Measurements from ENCODE around the gene EEFSEC. TPM values are rescaled to one million over a fixed set of nuclear protein-coding genes. Genes with fewer than 3 reads are reported as not detected.

EEFSEC gene
- total RNA-seq, 1 donor from 2014 or later: 18.7 TPM

GRCh38 chr3:128160661-128161060 is 7.4 kb downstream of the EEFSEC start:
- Mint-ChIP-seq H3K27me3 (ENCODE audit: insufficient read depth) (no peaks in the 10 kb centered on the region), H3K4me1 (ENCODE audit: low read depth) (peaks cover 4% of the 10 kb centered on the region), H3K36me3 (ENCODE audit: low read depth) (peaks cover 8% of the 10 kb centered on the region), H3K9me3 (no peaks in the 10 kb centered on the region), H3K4me3 (no peak overlapping the region), H3K27ac (no peak overlapping the region)
- no peak for DNase-seq (ENCODE audit: low spot score)
- intact Hi-C loops (cut with micrococcal nuclease): no loop called here

GRCh38 chr3:128163432-128163831 is 10.2 kb downstream of the EEFSEC start:
- Mint-ChIP-seq H3K4me3 (no peak overlapping the region), H3K36me3 (ENCODE audit: low read depth) (peaks cover 10% of the 10 kb centered on the region), H3K27me3 (ENCODE audit: insufficient read depth) (no peaks in the 10 kb centered on the region), H3K27ac (no peak overlapping the region), H3K4me1 (ENCODE audit: low read depth) (no peaks in the 10 kb centered on the region), H3K9me3 (no peaks in the 10 kb centered on the region)
- DNase-seq (ENCODE audit: low spot score): no peak
- intact Hi-C loops (cut with micrococcal nuclease): no loop called here

GRCh38 chr3:128166971-128167453 is 13.7 kb downstream of the EEFSEC start:
- no peak overlapping the region for H3K4me3 Mint-ChIP-seq
- no peaks in the 10 kb centered on the region for H3K27me3 Mint-ChIP-seq (ENCODE audit: insufficient read depth)
- no peaks in the 10 kb centered on the region for H3K9me3 Mint-ChIP-seq
- no peak overlapping the region for H3K27ac Mint-ChIP-seq
- intact Hi-C loops (cut with micrococcal nuclease): no loop called here
- peaks cover 4% of the 10 kb centered on the region for H3K36me3 Mint-ChIP-seq (ENCODE audit: low read depth)
- H3K4me1 Mint-ChIP-seq (ENCODE audit: low read depth): no peaks in the 10 kb centered on the region
- no peak for DNase-seq (ENCODE audit: low spot score)

- DNase-seq (ENCODE audit: low spot score): no peak
- H3K27ac Mint-ChIP-seq: no peak overlapping the region
Observed at GRCh38 chr3:128167646-128167972, 14.3 kb downstream of the EEFSEC start.

GRCh38 chr3:128167973-128168674 is 14.8 kb downstream of the EEFSEC start:
- H3K9me3 Mint-ChIP-seq: no peaks in the 10 kb centered on the region
- H3K4me3 Mint-ChIP-seq: no peak overlapping the region
- no peak for DNase-seq (ENCODE audit: low spot score)
- H3K27ac Mint-ChIP-seq: no peak overlapping the region
- H3K27me3 Mint-ChIP-seq (ENCODE audit: insufficient read depth): no peaks in the 10 kb centered on the region
- peaks cover 3% of the 10 kb centered on the region for H3K36me3 Mint-ChIP-seq (ENCODE audit: low read depth)
- intact Hi-C loops (cut with micrococcal nuclease): no loop called here
- H3K4me1 Mint-ChIP-seq (ENCODE audit: low read depth): no peaks in the 10 kb centered on the region

More at GRCh38 chr3:128167646-128167972, 14.3 kb downstream of the EEFSEC start:
- Mint-ChIP-seq H3K4me1 (ENCODE audit: low read depth) (no peaks in the 10 kb centered on the region), H3K4me3 (no peak overlapping the region), H3K36me3 (ENCODE audit: low read depth) (peaks cover 3% of the 10 kb centered on the region), H3K27me3 (ENCODE audit: insufficient read depth) (no peaks in the 10 kb centered on the region), H3K9me3 (no peaks in the 10 kb centered on the region)
- intact Hi-C loops (cut with micrococcal nuclease): no loop called here

- intact Hi-C loops (cut with micrococcal nuclease): no loop called here
- Mint-ChIP-seq H3K4me1 (ENCODE audit: low read depth) (no peaks in the 10 kb centered on the region), H3K27ac (no peak overlapping the region), H3K4me3 (no peak overlapping the region), H3K9me3 (no peaks in the 10 kb centered on the region), H3K36me3 (ENCODE audit: low read depth) (peaks cover 3% of the 10 kb centered on the region), H3K27me3 (ENCODE audit: insufficient read depth) (no peaks in the 10 kb centered on the region)
- DNase-seq (ENCODE audit: low spot score): no peak
Observed at GRCh38 chr3:128168836-128169235, 15.6 kb downstream of the EEFSEC start.

GRCh38 chr3:128170866-128171516 is 17.7 kb downstream of the EEFSEC start:
- Mint-ChIP-seq H3K36me3 (ENCODE audit: low read depth) (peaks cover 3% of the 10 kb centered on the region), H3K4me1 (ENCODE audit: low read depth) (peaks cover 5% of the 10 kb centered on the region), H3K27ac (no peak overlapping the region), H3K9me3 (no peaks in the 10 kb centered on the region), H3K27me3 (ENCODE audit: insufficient read depth) (no peaks in the 10 kb centered on the region), H3K4me3 (no peak overlapping the region)
- intact Hi-C loops (cut with micrococcal nuclease): no loop called here
- DNase-seq (ENCODE audit: low spot score): no peak

- Mint-ChIP-seq H3K27me3 (ENCODE audit: insufficient read depth) (no peaks in the 10 kb centered on the region), H3K36me3 (ENCODE audit: low read depth) (no peaks in the 10 kb centered on the region), H3K4me1 (ENCODE audit: low read depth) (peaks cover 5% of the 10 kb centered on the region), H3K9me3 (no peaks in the 10 kb centered on the region), H3K4me3 (no peak overlapping the region), H3K27ac (no peak overlapping the region)
- no peak for DNase-seq (ENCODE audit: low spot score)
- intact Hi-C loops (cut with micrococcal nuclease): no loop called here
Observed at GRCh38 chr3:128173200-128173599, 19.9 kb downstream of the EEFSEC start.

GRCh38 chr3:128173849-128174248 is 20.6 kb downstream of the EEFSEC start:
- intact Hi-C loops (cut with micrococcal nuclease): no loop called here
- Mint-ChIP-seq H3K4me3 (no peak overlapping the region), H3K27ac (no peak overlapping the region), H3K4me1 (ENCODE audit: low read depth) (peaks cover 7% of the 10 kb centered on the region), H3K27me3 (ENCODE audit: insufficient read depth) (no peaks in the 10 kb centered on the region), H3K9me3 (no peaks in the 10 kb centered on the region), H3K36me3 (ENCODE audit: low read depth) (no peaks in the 10 kb centered on the region)
- no peak for DNase-seq (ENCODE audit: low spot score)

GRCh38 chr3:128174675-128175590 is 21.7 kb downstream of the EEFSEC start:
- H3K27ac Mint-ChIP-seq: no peak overlapping the region
- intact Hi-C loops (cut with micrococcal nuclease): no loop called here

GRCh38 chr3:128175768-128176167 is 22.5 kb downstream of the EEFSEC start:
- no peaks in the 10 kb centered on the region for H3K9me3 Mint-ChIP-seq

More at GRCh38 chr3:128174675-128175590, 21.7 kb downstream of the EEFSEC start:
- no peak for DNase-seq (ENCODE audit: low spot score)
- no peak overlapping the region for H3K4me3 Mint-ChIP-seq
- no peaks in the 10 kb centered on the region for H3K36me3 Mint-ChIP-seq (ENCODE audit: low read depth)
- peaks cover 12% of the 10 kb centered on the region for H3K4me1 Mint-ChIP-seq (ENCODE audit: low read depth)
- H3K9me3 Mint-ChIP-seq: no peaks in the 10 kb centered on the region
- H3K27me3 Mint-ChIP-seq (ENCODE audit: insufficient read depth): no peaks in the 10 kb centered on the region

GRCh38 chr3:128176276-128176833 is 23.1 kb downstream of the EEFSEC start:
- intact Hi-C loops (cut with micrococcal nuclease): no loop called here
- H3K27me3 Mint-ChIP-seq (ENCODE audit: insufficient read depth): no peaks in the 10 kb centered on the region

More at GRCh38 chr3:128175768-128176167, 22.5 kb downstream of the EEFSEC start:
- Mint-ChIP-seq H3K36me3 (ENCODE audit: low read depth) (no peaks in the 10 kb centered on the region), H3K27ac (no peak overlapping the region), H3K27me3 (ENCODE audit: insufficient read depth) (no peaks in the 10 kb centered on the region), H3K4me3 (no peak overlapping the region), H3K4me1 (ENCODE audit: low read depth) (peaks cover 12% of the 10 kb centered on the region)
- intact Hi-C loops (cut with micrococcal nuclease): no loop called here
- DNase-seq (ENCODE audit: low spot score): no peak

More at GRCh38 chr3:128176276-128176833, 23.1 kb downstream of the EEFSEC start:
- no peaks in the 10 kb centered on the region for H3K36me3 Mint-ChIP-seq (ENCODE audit: low read depth)
- H3K4me1 Mint-ChIP-seq (ENCODE audit: low read depth): peaks cover 12% of the 10 kb centered on the region
- H3K4me3 Mint-ChIP-seq: no peak overlapping the region
- DNase-seq (ENCODE audit: low spot score): no peak
- no peak overlapping the region for H3K27ac Mint-ChIP-seq
- no peaks in the 10 kb centered on the region for H3K9me3 Mint-ChIP-seq

All from activated T-helper 1 cell treated with anti-CD3 and anti-CD28 coated beads, Interleukin-12 subunit alpha, Interleukin-12 subunit beta, Interleukin-2, Interleukin-4 antibody, amounts not matched to agents 30 ng/mL and 10 ng/mL and 1 ng/mL, durations not matched to agents 14 hours and 24 hours and 36 hours (primary cell).